ENCODE data around the gene ACTL6A.

DNA sequence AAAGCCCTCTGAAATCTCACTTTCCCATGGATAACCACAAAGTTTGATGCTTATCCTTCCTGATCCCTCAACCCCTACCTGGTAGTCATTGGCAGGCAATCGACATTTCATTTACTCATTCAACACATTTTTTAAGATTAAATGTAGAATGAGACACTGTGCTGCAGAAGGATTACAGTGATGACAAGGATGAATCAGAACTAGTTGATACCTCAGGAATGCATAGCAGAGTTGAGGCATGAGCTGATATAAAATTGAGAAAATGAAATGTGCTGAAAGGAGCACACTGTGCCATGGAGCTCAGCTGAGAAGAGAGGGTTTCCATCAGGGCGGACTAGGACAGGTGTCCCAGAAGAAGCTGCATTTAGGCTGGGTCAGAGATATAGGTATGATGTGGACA lies 48.9 kb upstream of the ACTL6A start:
- no peak for TF ChIP-seq CTCF (IDR thresholded peaks at IDR 0.05 in 4 of 5, conservative IDR thresholded peaks at IDR 0.05 in 1 of 5)
- TF ChIP-seq POLR2A (IDR thresholded peaks at IDR 0.05) = no peak

Data from gastrocnemius medialis (tissue), 4 donors.